ENCODE results near the gene KLK7.

DNA sequence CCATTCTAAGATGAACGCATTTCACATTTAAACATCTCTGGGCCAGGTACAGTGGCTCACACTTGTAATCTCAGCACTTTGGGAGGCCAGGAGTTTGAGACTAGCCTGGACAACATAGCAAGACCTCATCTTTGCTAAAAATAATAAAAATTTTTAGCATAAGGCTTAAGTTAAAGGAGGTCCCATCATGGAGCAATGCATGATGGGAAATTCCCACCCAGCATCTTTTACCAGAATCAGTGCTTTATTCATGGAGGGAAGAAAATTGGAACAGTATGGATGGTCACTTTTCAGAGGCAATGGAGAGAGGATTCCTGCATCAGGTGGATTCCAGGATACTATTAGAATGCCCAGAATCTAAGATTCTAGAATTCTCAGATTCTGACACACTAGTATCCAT lies 21.5 kb upstream of the KLK7 start:
- TF ChIP-seq, protein P1, sequence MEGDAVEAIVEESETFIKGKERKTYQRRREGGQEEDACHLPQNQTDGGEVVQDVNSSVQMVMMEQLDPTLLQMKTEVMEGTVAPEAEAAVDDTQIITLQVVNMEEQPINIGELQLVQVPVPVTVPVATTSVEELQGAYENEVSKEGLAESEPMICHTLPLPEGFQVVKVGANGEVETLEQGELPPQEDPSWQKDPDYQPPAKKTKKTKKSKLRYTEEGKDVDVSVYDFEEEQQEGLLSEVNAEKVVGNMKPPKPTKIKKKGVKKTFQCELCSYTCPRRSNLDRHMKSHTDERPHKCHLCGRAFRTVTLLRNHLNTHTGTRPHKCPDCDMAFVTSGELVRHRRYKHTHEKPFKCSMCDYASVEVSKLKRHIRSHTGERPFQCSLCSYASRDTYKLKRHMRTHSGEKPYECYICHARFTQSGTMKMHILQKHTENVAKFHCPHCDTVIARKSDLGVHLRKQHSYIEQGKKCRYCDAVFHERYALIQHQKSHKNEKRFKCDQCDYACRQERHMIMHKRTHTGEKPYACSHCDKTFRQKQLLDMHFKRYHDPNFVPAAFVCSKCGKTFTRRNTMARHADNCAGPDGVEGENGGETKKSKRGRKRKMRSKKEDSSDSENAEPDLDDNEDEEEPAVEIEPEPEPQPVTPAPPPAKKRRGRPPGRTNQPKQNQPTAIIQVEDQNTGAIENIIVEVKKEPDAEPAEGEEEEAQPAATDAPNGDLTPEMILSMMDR (conservative IDR thresholded peaks at IDR 0.05; ENCODE audit: low read length): no peak
- no peak for TF ChIP-seq EZH2phosphoT487 (IDR thresholded peaks at IDR 0.05; ENCODE audit: borderline replicate concordance)

Data from Loucy (cell line).